Dendritic cell treated with granulocyte-macrophage colony-stimulating factor and Interleukin-4, amounts not matched to agents 40 ng/mL and 50 ng/mL, for 4 days (primary cell): ENCODE results near the gene NAALADL2.
"Not testable (repeated sequence)": the region's sequence is repeated elsewhere in the genome, so short reads cannot be mapped to it uniquely, and the experiment has no call there.

Source experiments
- H3K27ac Mint-ChIP-seq: one replicate; pipeline ENCODE4 v1.8.0; 2022; ENCODE audit warnings: mild to moderate bottlenecking, mixed read lengths
- H3K27me3 Mint-ChIP-seq: one replicate; pipeline ENCODE4 v1.8.0; 2022; ENCODE audit warnings: mild to moderate bottlenecking, mixed read lengths
- H3K36me3 Mint-ChIP-seq: one replicate; pipeline ENCODE4 v1.8.0; 2022; ENCODE audit warnings: low read depth, mixed read lengths
- H3K4me1 Mint-ChIP-seq: one replicate; pipeline ENCODE4 v1.8.0; 2022; ENCODE audit warnings: low read depth, mixed read lengths
- H3K4me3 Mint-ChIP-seq: one replicate; pipeline ENCODE4 v1.8.0; 2022; ENCODE audit warnings: mild to moderate bottlenecking, moderate library complexity, mixed read lengths
- H3K9me3 Mint-ChIP-seq: one replicate; pipeline ENCODE4 v1.8.0; 2022; ENCODE audit warnings: mixed read lengths
- intact Hi-C: fragments of 100-400 bp; cut with micrococcal nuclease; formaldehyde crosslinking; loops from one replicate; pipeline ENCODE4 v1.15.0; 2022

NAALADL2 gene

DNA sequence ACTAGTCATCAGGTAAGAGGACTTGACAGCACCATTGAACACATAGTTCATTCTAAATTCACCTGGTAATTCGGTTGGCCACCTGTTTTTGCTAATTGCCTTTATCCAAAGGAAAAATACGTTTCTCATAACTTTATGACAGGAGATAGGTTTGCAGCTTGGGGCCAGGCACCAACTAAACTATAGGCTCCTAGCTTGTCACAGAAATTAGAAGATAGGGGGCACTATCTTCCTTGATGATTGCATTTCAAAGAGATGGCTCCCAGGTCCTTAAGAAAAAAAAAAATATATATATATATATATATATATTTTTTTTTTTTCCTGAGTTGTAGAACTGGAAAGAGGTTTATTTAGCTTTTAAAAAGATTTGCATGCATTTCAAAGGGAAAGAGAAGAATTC lies 563.6 kb downstream of the NAALADL2 start:
- Mint-ChIP-seq H3K27me3 (no peaks in the 10 kb centered on the region), H3K36me3 (no peaks in the 10 kb centered on the region), H3K4me1 (no peaks in the 10 kb centered on the region), H3K9me3 (no peaks in the 10 kb centered on the region), H3K27ac (no peak overlapping the region), H3K4me3 (no peak overlapping the region)
- intact Hi-C loops, result no loop called here

GRCh38 chr3:175423848-175424247 lies 564.7 kb downstream of the NAALADL2 start:
- intact Hi-C loops, result not testable (repeated sequence)

GRCh38 chr3:175426805-175427204 lies 567.7 kb downstream of the NAALADL2 start:
- Mint-ChIP-seq H3K4me3 (no peak overlapping the region), H3K9me3 (no peaks in the 10 kb centered on the region), H3K27ac (no peak overlapping the region), H3K4me1 (no peaks in the 10 kb centered on the region), H3K27me3 (no peaks in the 10 kb centered on the region), H3K36me3 (no peaks in the 10 kb centered on the region)
- intact Hi-C loops, result no loop called here

More at GRCh38 chr3:175423848-175424247, 564.7 kb downstream of the NAALADL2 start:
- H3K9me3 Mint-ChIP-seq, H3K36me3 Mint-ChIP-seq, H3K27me3 Mint-ChIP-seq, H3K4me1 Mint-ChIP-seq, H3K27ac Mint-ChIP-seq, H3K4me3 Mint-ChIP-seq: not testable (repeated sequence)

DNA sequence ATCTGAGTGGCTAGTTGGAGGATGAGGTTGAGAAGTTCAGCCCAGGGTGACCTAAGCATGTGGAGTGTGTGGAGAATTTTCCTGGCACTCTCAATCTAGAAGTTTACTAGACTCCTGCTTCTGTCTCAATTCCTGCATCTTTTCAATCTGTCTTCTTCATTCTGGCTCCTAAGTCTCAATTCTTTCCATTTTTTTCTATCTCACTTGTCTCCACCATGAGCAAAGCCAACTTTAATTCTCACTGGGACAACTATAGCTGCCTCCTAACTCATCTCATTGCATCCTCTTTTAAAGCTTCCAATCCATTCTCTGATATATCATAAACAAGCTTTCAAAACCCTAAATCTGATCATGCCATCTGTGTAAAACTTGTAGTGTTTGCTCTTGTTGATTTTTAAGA lies 569.3 kb downstream of the NAALADL2 start:
- Mint-ChIP-seq H3K27me3 (no peaks in the 10 kb centered on the region), H3K4me3 (no peak overlapping the region), H3K27ac (no peak overlapping the region), H3K36me3 (no peaks in the 10 kb centered on the region), H3K9me3 (peaks cover 15% of the 10 kb centered on the region), H3K4me1 (no peaks in the 10 kb centered on the region)
- intact Hi-C loops, result no loop called here

DNA sequence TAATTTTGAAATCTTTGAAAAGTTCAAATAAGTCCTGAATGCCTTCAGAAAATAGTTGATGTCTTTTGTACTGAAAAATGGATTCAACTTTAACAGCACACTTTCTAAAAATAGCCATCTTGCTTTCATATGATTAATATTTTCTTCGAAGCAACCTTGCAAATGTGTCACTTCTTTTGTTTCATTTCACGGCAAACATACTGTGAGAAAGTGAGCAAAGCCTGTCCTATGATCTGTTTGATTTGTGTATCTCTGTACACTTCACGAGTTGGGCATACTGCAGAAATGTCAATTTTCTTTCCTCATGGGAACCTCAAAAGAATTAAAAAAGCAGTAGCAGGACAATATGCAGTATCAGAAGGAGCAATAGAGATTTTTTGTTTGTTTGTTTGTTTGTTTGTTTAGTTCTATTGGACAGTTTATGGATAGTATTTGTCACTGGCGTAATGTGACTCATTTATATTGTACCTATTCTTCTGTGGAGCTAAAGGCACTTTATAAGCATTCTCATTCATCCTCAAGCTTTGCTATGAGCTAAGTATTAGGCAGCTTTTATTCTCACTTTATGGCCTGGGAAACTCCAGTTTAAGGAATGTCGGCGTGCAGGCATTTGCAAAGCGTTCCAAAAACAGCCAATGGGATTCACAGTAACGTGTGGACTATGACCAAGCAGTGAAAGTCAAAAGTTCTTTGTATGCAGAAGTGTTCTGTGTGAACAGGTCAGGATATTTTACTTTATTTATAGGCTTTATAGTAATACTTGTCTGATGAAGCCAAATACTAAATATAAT lies 572.0 kb downstream of the NAALADL2 start:
- Mint-ChIP-seq H3K4me1 (no peaks in the 10 kb centered on the region), H3K9me3 (peaks cover 15% of the 10 kb centered on the region), H3K27ac (no peak overlapping the region), H3K4me3 (no peak overlapping the region), H3K36me3 (no peaks in the 10 kb centered on the region), H3K27me3 (no peaks in the 10 kb centered on the region)
- intact Hi-C loops, result no loop called here

DNA sequence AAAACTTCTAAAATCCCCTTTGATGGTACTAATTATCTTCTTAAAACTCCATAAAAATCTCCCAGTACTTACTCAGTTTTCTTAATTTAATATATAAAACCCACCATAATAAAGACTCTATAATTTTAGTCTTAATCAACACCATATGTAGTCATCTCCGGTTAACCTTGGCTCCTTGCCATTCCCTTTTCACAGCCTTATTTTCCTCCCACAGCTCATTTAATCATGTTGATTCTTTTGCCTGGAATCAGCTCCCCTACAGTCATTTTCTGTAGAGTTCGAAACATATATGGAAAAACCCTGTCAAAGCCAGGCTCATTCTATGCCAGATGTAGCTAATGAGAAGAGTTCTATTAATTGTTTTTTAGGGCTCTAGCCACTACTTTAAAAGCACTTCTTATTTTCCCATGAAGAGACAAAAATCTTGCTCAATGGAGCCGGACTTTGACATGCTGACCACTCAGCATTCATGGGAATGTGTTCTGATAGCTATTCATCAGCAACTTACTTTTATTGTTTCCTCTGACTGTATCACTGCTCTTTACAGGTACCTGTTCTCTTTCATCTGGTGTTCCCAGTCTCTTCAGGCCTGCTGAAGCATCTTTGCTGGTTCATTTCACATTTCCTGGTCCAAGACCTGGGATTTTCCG lies 573.4 kb downstream of the NAALADL2 start:
- H3K36me3 Mint-ChIP-seq, result no peaks in the 10 kb centered on the region
- H3K27ac Mint-ChIP-seq, result no peak overlapping the region
- intact Hi-C loops, result no loop called here
- peaks cover 15% of the 10 kb centered on the region for H3K9me3 Mint-ChIP-seq
- H3K4me3 Mint-ChIP-seq, result no peak overlapping the region
- H3K4me1 Mint-ChIP-seq, result no peaks in the 10 kb centered on the region
- H3K27me3 Mint-ChIP-seq, result no peaks in the 10 kb centered on the region

DNA sequence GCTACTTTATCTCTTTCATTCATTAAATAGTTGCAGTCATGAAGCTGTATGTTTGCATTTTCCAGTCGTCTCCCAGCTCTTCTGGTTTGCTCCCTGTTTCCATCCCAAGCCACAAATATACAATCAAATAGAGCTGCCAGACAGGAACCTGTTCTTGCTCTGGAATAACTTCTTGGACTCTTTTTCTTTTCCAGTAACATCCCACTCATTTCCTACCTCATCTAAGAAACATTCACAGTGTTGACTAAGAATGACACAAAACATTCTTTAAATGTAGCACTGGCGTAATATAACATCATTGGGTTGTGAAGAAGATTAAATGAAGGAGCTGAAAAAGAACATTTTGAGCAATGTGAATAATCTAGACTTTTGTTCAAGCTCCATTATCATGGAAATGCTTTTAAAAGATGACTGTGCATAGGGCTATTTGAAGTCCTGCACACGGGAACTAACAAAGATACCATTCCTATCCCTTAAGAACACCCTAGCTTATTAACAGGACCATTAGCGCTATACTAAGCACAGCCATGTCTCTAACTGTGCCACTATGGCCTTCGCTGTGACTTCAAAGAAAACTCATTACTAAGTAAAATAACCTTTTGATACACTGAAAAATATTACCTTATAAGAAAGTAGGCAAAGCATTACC lies 574.0 kb downstream of the NAALADL2 start:
- H3K27ac Mint-ChIP-seq, result no peak overlapping the region
- peaks cover 15% of the 10 kb centered on the region for H3K9me3 Mint-ChIP-seq
- H3K27me3 Mint-ChIP-seq, result no peaks in the 10 kb centered on the region
- H3K36me3 Mint-ChIP-seq, result no peaks in the 10 kb centered on the region
- intact Hi-C loops, result no loop called here
- no peaks in the 10 kb centered on the region for H3K4me1 Mint-ChIP-seq
- H3K4me3 Mint-ChIP-seq, result no peak overlapping the region

DNA sequence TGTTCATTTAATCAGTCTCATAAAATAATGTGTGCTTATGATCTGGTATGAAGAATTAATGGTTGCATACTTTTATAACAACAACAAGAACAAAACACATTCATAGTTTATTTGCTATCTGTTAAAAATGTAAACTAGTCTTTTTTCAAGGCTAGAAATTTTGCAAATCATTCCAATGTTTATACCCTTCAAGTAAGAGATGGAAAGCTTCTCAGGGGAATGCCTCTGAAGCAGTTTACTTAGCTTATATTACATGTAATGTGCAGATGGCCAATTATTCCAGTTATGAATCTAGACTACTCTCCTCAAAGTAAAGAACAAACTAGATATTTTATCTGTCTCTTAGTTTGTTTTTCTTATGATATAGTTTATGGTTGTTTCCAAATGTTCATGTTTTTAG lies 575.4 kb downstream of the NAALADL2 start:
- H3K27ac Mint-ChIP-seq, result no peak overlapping the region
- intact Hi-C loops, result no loop called here
- peaks cover 22% of the 10 kb centered on the region for H3K9me3 Mint-ChIP-seq
- no peak overlapping the region for H3K4me3 Mint-ChIP-seq
- no peaks in the 10 kb centered on the region for H3K27me3 Mint-ChIP-seq
- no peaks in the 10 kb centered on the region for H3K36me3 Mint-ChIP-seq
- H3K4me1 Mint-ChIP-seq, result no peaks in the 10 kb centered on the region

GRCh38 chr3:175443682-175444081 lies 584.5 kb downstream of the NAALADL2 start:
- Mint-ChIP-seq H3K4me3 (no peak overlapping the region), H3K27me3 (no peaks in the 10 kb centered on the region), H3K4me1 (no peaks in the 10 kb centered on the region), H3K36me3 (no peaks in the 10 kb centered on the region), H3K27ac (no peak overlapping the region), H3K9me3 (peaks cover 46% of the 10 kb centered on the region)
- intact Hi-C loops, result no loop called here

- Mint-ChIP-seq H3K36me3 (no peaks in the 10 kb centered on the region), H3K9me3 (peaks cover 31% of the 10 kb centered on the region), H3K27me3 (no peaks in the 10 kb centered on the region), H3K27ac (no peak overlapping the region), H3K4me3 (no peak overlapping the region), H3K4me1 (no peaks in the 10 kb centered on the region)
- intact Hi-C loops, result no loop called here
Measured at GRCh38 chr3:175445741-175446140, 586.6 kb downstream of the NAALADL2 start.

DNA sequence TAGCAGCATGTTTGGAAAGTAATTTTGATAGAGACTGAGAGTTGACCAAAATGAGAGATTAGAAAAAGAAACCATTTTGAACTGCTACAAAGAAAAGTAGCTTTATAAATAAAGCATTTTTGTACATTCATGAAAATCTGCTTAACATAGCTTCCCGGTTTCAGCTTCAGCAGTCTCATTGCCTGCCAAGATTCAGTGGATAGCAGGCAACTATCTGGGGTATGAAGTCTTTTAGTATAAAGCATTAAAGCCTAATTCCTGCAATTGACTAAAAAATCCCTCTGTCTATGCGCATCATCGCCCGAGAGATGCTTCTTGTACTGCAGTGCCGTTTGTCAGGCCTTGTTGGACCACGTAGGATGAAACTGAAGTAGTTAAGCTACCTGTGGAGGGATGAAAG lies 588.4 kb downstream of the NAALADL2 start:
- Mint-ChIP-seq H3K9me3 (peaks cover 34% of the 10 kb centered on the region), H3K36me3 (no peaks in the 10 kb centered on the region), H3K27ac (no peak overlapping the region), H3K4me1 (no peaks in the 10 kb centered on the region), H3K27me3 (no peaks in the 10 kb centered on the region), H3K4me3 (no peak overlapping the region)
- intact Hi-C loops, result no loop called here

DNA sequence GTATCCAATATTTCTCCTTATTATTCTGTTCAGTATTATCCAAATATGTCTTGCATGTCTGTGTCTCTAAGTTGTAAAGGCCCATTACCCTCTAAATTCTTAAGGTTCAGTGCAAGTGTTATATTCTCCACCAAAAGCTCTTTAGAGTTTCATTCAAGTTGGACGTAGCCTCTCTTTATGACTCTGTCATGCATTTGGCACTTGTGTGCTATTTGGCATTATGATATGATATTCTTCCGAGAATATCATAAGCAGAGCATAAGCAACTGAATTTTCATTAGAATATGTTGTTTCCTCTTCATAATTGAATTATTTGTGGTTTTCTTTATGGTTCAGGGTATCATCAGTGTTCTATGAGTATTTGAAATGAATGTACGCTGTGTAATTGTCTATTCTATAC lies 594.2 kb downstream of the NAALADL2 start:
- H3K9me3 Mint-ChIP-seq, result peaks cover 14% of the 10 kb centered on the region
- H3K27ac Mint-ChIP-seq, result no peak overlapping the region
- no peaks in the 10 kb centered on the region for H3K36me3 Mint-ChIP-seq
- no peak overlapping the region for H3K4me3 Mint-ChIP-seq
- intact Hi-C loops, result no loop called here
- H3K27me3 Mint-ChIP-seq, result no peaks in the 10 kb centered on the region
- no peaks in the 10 kb centered on the region for H3K4me1 Mint-ChIP-seq

DNA sequence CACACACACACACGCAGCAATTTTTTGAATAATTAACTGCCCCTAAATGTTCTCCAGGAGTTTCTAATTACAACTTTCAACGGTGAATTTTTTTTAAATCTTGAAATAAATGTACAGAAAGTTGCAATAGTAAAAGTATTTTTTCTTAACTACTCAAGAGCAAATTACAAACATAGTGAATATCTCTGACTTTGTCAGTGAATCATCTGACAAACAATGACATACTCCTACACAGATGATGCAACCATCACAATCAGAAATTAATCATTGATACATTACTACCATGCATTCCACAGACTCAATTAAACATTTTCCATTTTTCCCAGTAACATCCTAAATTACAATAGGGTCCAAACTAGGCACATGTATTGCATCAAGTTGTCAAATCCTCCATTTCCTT lies 597.3 kb downstream of the NAALADL2 start:
- H3K27me3 Mint-ChIP-seq, result no peaks in the 10 kb centered on the region
- peaks cover 33% of the 10 kb centered on the region for H3K9me3 Mint-ChIP-seq
- H3K4me3 Mint-ChIP-seq, result no peak overlapping the region
- H3K36me3 Mint-ChIP-seq, result no peaks in the 10 kb centered on the region
- H3K27ac Mint-ChIP-seq, result no peak overlapping the region
- no peaks in the 10 kb centered on the region for H3K4me1 Mint-ChIP-seq
- intact Hi-C loops, result no loop called here

DNA sequence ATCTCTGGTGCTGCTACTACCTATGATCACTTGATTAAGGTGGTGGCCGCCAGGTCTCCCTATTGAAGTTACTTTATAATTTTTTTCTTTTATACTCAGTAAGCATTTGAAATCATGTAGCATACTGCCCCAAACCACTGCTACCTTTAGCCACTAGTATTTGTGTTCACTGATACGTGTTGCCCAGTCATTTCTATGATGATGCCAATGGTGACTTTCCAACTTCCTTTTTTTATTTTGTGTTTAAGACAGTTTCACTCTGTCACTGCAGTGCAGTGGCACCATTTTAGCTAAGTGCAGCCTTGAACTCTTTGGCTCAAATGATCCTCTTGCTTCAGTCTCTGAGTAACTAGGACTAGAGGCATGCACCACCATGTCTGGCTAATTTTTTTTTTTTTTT lies 598.2 kb downstream of the NAALADL2 start:
- Mint-ChIP-seq H3K27ac (no peak overlapping the region), H3K9me3 (peaks cover 41% of the 10 kb centered on the region), H3K36me3 (no peaks in the 10 kb centered on the region), H3K27me3 (no peaks in the 10 kb centered on the region), H3K4me1 (no peaks in the 10 kb centered on the region), H3K4me3 (no peak overlapping the region)
- intact Hi-C loops, result no loop called here
